Osteocyte (in vitro differentiated cells): ENCODE data around the gene TTR. TPM values are rescaled to one million over a fixed set of nuclear protein-coding genes. Genes with fewer than 3 reads are reported as not detected.

Experiments
- DNase-seq: peaks from one replicate; pipeline ENCODE4 v3.0.0; 2021; ENCODE audit warnings: mixed read lengths; ENCODE audit not compliant: unreplicated experiment; ENCODE audit errors: extremely low spot score
- H3K27ac Mint-ChIP-seq: one replicate; pipeline ENCODE4 v1.8.0; 2021; ENCODE audit warnings: mild to moderate bottlenecking, mixed read lengths; ENCODE audit not compliant: unreplicated experiment
- H3K27me3 Mint-ChIP-seq: one replicate; pipeline ENCODE4 v1.8.0; 2021; ENCODE audit warnings: mixed read lengths; ENCODE audit not compliant: unreplicated experiment
- H3K36me3 Mint-ChIP-seq: one replicate; pipeline ENCODE4 v1.8.0; 2021; ENCODE audit warnings: mixed read lengths; ENCODE audit not compliant: unreplicated experiment
- H3K4me1 Mint-ChIP-seq: one replicate; pipeline ENCODE4 v1.8.0; 2021; ENCODE audit warnings: mixed read lengths; ENCODE audit not compliant: unreplicated experiment
- H3K4me3 Mint-ChIP-seq: one replicate; pipeline ENCODE4 v1.8.0; 2021; ENCODE audit warnings: mild to moderate bottlenecking, moderate library complexity, mixed read lengths; ENCODE audit not compliant: unreplicated experiment
- H3K9me3 Mint-ChIP-seq: one replicate; pipeline ENCODE4 v1.8.0; 2021; ENCODE audit warnings: mixed read lengths; ENCODE audit not compliant: unreplicated experiment
- CTCF ChIP-seq: fragments of 200-600 bp; sonication (generic); IDR thresholded peaks from 2 replicates; pipeline ENCODE4 v1.5.0; 2021; ENCODE audit warnings: antibody characterized with exemption, mild to moderate bottlenecking, moderate library complexity
- total RNA-seq: library from RNA; stranded (reverse); gene quantifications from 2 replicates; pipeline ENCODE4 v1.2.1, GENCODE V29; 2021

Gene TTR
- total RNA-seq, 1 donor from 2014 or later: 14.8 TPM

DNA sequence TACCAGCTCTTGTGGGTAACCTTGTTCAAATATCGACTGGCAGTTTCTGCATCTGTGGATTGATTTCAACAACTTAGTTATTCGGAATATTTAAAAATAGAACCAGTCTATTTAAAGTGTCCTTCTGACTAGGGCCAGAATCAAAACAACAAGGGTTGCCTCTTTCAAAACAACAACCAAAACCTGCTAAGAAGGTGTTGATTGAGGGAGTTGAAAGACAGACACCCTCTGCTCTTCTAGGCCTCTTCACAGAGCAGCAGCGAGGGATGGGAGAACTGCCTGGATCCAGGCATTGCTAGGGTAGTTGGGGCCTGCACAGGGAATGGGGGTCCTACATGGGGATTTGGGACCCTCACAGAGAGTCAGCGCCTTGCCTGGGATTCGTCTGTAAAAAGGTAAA, 19.8 kb downstream of the TTR start:
- Mint-ChIP-seq H3K36me3 (no peaks in the 10 kb centered on the region), H3K4me3 (no peak overlapping the region), H3K27ac (no peak overlapping the region), H3K27me3 (peaks cover 3% of the 10 kb centered on the region), H3K9me3 (no peaks in the 10 kb centered on the region), H3K4me1 (no peaks in the 10 kb centered on the region)
- TF ChIP-seq CTCF: no peak
- DNase-seq: no peak

DNA sequence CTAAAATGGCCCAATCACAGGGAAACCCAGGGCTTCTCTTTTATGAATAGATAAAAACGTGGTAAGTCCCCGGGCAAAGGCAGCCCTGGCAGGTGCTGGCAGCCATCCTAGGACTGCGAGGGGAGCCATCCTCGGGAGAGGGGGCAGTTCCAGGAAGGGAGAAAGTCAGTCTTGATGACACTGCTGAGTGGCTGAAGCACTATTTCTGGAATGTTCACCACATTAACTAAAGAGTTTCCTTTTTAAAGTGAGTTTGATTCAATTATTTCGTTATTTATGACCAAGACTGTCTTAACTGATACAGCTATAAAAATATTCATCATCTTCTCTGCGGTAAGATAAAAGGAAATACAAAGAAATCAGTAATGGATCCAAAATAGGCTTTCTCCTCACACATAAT, 20.4 kb downstream of the TTR start:
- H3K4me1 Mint-ChIP-seq: no peaks in the 10 kb centered on the region
- no peak for DNase-seq
- H3K27me3 Mint-ChIP-seq: peaks cover 3% of the 10 kb centered on the region
- no peaks in the 10 kb centered on the region for H3K36me3 Mint-ChIP-seq
- H3K4me3 Mint-ChIP-seq: no peak overlapping the region
- H3K27ac Mint-ChIP-seq: no peak overlapping the region
- H3K9me3 Mint-ChIP-seq: no peaks in the 10 kb centered on the region
- TF ChIP-seq CTCF: no peak

GRCh38 chr18:31614044-31614443, 22.4 kb downstream of the TTR start:
- Mint-ChIP-seq H3K9me3 (no peaks in the 10 kb centered on the region), H3K27me3 (peaks cover 3% of the 10 kb centered on the region), H3K36me3 (no peaks in the 10 kb centered on the region), H3K27ac (no peak overlapping the region), H3K4me3 (no peak overlapping the region), H3K4me1 (no peaks in the 10 kb centered on the region)
- no peak for DNase-seq
- no peak for TF ChIP-seq CTCF

GRCh38 chr18:31616586-31616985, 24.9 kb downstream of the TTR start:
- Mint-ChIP-seq H3K4me3 (no peak overlapping the region), H3K27ac (no peak overlapping the region), H3K4me1 (no peaks in the 10 kb centered on the region), H3K9me3 (no peaks in the 10 kb centered on the region), H3K36me3 (no peaks in the 10 kb centered on the region), H3K27me3 (peaks cover 3% of the 10 kb centered on the region)
- no peak for TF ChIP-seq CTCF
- no peak for DNase-seq

DNA sequence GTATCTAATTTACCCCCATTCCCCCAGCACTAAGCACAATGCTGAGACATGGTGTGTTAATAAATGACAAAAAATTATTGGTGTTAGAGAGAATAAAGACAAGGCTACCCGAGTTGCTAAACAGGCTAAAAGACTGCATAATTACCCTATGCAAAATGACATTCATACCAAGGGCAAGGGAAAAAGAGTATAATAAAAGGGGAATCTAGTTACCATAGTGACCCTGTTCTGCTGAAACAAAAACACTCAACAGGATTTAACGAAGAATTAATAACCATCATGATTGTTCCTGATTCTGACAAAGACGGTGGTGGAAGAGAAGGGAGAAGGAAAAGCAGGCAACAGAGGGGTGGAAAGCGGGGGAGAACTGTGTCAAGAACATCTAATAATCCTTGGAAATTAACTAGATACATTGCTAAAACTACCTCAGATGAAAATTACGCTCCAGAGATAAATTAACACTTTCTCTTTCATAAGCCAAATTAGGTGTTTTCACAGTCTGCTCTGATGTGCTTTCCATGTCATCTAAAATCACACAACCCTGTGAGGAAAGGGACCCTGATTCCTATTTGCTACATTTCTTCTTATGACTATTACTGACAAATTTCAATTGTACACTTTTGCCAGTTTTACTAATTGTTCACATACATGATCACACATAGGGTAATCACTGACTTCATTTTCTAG, 25.5 kb downstream of the TTR start:
- no peak overlapping the region for H3K4me3 Mint-ChIP-seq
- DNase-seq: no peak
- no peaks in the 10 kb centered on the region for H3K36me3 Mint-ChIP-seq
- H3K27me3 Mint-ChIP-seq: peaks cover 3% of the 10 kb centered on the region
- H3K4me1 Mint-ChIP-seq: no peaks in the 10 kb centered on the region
- no peak for TF ChIP-seq CTCF
- no peaks in the 10 kb centered on the region for H3K9me3 Mint-ChIP-seq
- no peak overlapping the region for H3K27ac Mint-ChIP-seq
